ENCODE measurements around the gene SLC50A1.

Gene SLC50A1

DNA sequence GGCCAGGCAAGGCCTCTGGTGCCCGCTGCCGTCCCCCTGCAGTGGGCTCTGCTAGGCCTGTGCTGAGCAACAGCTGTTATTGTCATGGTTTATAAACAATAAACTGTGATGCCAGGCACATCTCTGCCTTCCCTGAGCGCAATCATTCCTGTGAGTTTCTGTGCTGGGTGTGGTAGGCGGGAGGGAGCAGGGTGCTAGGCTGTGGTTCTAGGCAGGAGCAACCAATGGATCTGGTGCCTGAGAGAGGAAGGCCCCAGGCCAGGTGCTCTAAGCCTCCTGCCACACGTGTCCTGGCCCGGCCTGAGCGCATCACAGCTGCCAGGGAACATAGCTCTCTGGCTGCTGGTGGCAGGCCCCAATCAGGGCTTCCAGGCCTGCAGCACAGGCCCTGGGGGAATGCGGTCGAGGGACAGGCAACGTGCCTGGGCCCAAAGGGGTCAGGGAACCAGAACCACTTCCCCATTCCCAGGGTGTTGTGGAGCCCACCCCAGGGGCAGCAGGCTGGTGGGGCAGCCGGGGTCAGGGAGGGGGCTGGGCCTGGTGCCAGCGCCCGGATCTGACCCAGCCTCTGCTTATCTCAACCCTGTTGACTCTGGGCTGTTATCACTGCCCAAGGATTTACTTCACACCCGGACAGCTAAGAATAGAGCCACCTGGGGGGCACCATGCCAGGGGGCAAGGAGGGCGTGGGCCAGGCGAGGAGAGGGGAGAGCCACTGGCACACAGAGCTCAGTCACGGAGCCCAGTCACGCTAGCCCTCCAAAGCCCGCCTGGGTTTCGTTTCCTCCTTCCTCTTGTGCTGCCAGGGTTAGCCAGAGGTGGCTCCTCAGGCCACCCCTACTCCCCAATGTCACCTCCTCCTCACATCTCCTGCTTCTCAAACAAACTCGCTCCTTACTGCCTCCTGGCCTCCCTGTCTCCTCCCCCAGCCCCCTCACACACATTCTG, 49.5 kb downstream of the SLC50A1 start:
- no peak for DNase-seq

DNA sequence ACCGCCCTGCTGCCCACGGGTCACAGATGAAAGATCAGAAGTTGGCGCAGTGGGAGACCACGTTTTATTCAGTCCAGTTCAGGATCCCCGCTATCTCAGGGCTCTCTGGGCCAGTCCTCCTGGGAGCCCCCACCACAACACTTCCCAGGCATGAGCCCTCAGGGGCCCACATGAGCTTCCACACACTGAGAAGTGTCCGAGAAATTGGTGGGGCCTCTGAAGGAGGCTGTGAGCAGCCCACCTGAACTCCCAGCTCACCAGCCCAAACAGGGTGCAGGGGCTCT, 50.1 kb downstream of the SLC50A1 start:
- DNase-seq = no peak

GRCh38 chr1:155186067-155186793, 50.6 kb downstream of the SLC50A1 start:
- DNase-seq = no peak

- DNase-seq = no peak
Measured at GRCh38 chr1:155186794-155187455, 51.3 kb downstream of the SLC50A1 start.

DNA sequence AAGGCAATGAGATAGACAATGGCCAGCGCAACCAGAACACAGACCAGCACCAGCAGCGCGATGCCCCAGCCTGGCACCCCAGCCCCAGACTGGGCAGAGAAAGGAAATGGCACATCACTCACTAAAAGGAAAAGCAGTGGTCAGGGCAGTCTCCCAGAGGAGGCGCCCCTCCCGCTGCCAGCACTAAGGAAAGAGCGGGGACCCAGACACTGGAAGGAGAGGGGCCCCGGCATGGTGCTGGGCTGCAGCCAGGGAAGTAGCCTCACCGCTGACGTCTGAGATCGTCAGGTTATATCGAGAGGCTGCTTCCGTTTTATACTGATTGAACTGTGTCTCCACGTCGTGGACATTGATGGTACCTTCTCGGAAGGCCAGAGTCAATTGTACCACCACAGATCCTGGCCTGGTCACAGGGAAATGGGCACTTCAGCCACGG, 51.8 kb downstream of the SLC50A1 start:
- no peak for DNase-seq

GRCh38 chr1:155188268-155188667, 52.6 kb downstream of the SLC50A1 start:
- no peak for DNase-seq
